Sigmoid colon (tissue), 7 donors: ENCODE results near the gene TTLL8. TPM values are rescaled to one million over a fixed set of nuclear protein-coding genes. Genes with fewer than 3 reads are reported as not detected.

Experiments used
- DNase-seq: peaks from one replicate; pipeline ENCODE4 v3.0.0-alpha.2; 2019
- H3K27ac ChIP-seq, 4 donors: fragments of 200-600 bp; sonication (generic); one replicate each; pipeline ENCODE4 v1.5.1; 2016 to 2019; ENCODE audit warnings: mild to moderate bottlenecking in 1 of 4
- H3K27me3 ChIP-seq, 3 donors: fragments of 200-600 bp; sonication (generic); one replicate each; pipeline ENCODE4 v1.5.1; 2019; ENCODE audit warnings: mild to moderate bottlenecking in 1 of 3
- H3K36me3 ChIP-seq, 4 donors: fragments of 200-600 bp; sonication (generic); one replicate each; pipeline ENCODE4 v1.5.1; 2016 to 2019
- H3K4me1 ChIP-seq, 4 donors: fragments of 200-600 bp; sonication (generic); one replicate each; pipeline ENCODE4 v1.5.1; 2017 to 2019
- H3K4me3 ChIP-seq, 4 donors: fragments of 200-600 bp; sonication (generic); one replicate each; pipeline ENCODE4 v1.5.1; 2017 to 2019; ENCODE audit warnings: mild to moderate bottlenecking in 2 of 4, moderate library complexity in 1 of 4
- H3K9me3 ChIP-seq, 4 donors: fragments of 200-600 bp in 3 of 4; sonication (generic) in 3 of 4; one replicate each; pipeline versions ENCODE4 v1.5.1 to v1.6.1; 2013 to 2019
- CTCF ChIP-seq, 4 experiments: fragments of 450-650 bp in 3 of 4; fragments of 200-600 bp in 1 of 4; IDR thresholded peaks; one replicate each; pipeline ENCODE4 v1.5.1; 2016 to 2019; ENCODE audit warnings: antibody characterized with exemption in 4 of 4, mild to moderate bottlenecking in 3 of 4, moderate library complexity in 2 of 4
- EP300 ChIP-seq, 4 donors: sonication (generic); formaldehyde crosslinking; IDR thresholded peaks; one replicate each; pipeline ENCODE4 v1.6.1; 2017; ENCODE audit warnings: antibody characterized with exemption in 4 of 4
- POLR2A ChIP-seq, 2 donors: fragments of 450-650 bp; IDR thresholded peaks; one replicate each; pipeline ENCODE4 v1.6.1; 2016; ENCODE audit warnings: antibody characterized with exemption in 2 of 2, mild to moderate bottlenecking in 2 of 2, moderate library complexity in 2 of 2
- POLR2AphosphoS5 ChIP-seq, 4 donors: sonication (generic); formaldehyde crosslinking; IDR thresholded peaks; one replicate each; pipeline ENCODE4 v1.6.1; 2017; ENCODE audit warnings: antibody characterized with exemption in 4 of 4
- WGBS, 2 donors: extraction: QIAGEN DNeasy Blood & Tissue Kit; methylation state at CpG; one replicate each; pipeline ENCODE4 v1.1.7; 2013; 5-methylcytosine and 5-hydroxymethylcytosine counted together
- intact Hi-C: fragments of 100-400 bp; cut with DNase I; formaldehyde crosslinking; loops from one replicate; pipeline ENCODE4 v1.15.1; 2023
- polyA plus RNA-seq, 3 donors: library from polyadenylated mRNA; stranded (reverse); fragments of 200-250 nt; gene quantifications; one replicate each; pipeline ENCODE4 v1.2.3, GENCODE V29; 2013
- total RNA-seq, 4 donors: library from RNA; depleted of rRNA; stranded (reverse); fragments of >200 nt; gene quantifications; one replicate each; pipeline ENCODE4 v1.1.0, GENCODE V29; 2016
- donor health status: healthy with polysubstance abuse.
- donor health status: Bipolar disorder and iron deficiency.
- donor health status: healthy.

Gene TTLL8
- total and polyA plus RNA-seq, 7 donors, result not detected

- 78 to 91% methylated on average over 49 of the region's 49 CpGs for WGBS, 2 donors
- TF ChIP-seq POLR2A (IDR thresholded peaks at IDR 0.05) (no peak), EP300 (IDR thresholded peaks at IDR 0.05) (no peak), CTCF (IDR thresholded peaks at IDR 0.05) (no peak)
- DNase-seq, result peak; percentile 62
- Histone ChIP-seq H3K4me3 (no peak overlapping the region), H3K27ac (no peak overlapping the region), H3K9me3 (no peaks in the 10 kb centered on the region), H3K36me3 (no peaks in the 10 kb centered on the region), H3K27me3 (peaks cover 0 to 50% (median 21%) of the 10 kb centered on the region in 3 donors), H3K4me1 (peaks cover 0 to 9% (median 6%) of the 10 kb centered on the region in 4 donors)
- intact Hi-C loops, result loop anchor here (5.0 kb wide), 1 partner anchor 264 kb away; no protein-coding TSS in a partner anchor
Observed at GRCh38 chr22:50031189-50032091, 26.7 kb downstream of the TTLL8 start.

DNA sequence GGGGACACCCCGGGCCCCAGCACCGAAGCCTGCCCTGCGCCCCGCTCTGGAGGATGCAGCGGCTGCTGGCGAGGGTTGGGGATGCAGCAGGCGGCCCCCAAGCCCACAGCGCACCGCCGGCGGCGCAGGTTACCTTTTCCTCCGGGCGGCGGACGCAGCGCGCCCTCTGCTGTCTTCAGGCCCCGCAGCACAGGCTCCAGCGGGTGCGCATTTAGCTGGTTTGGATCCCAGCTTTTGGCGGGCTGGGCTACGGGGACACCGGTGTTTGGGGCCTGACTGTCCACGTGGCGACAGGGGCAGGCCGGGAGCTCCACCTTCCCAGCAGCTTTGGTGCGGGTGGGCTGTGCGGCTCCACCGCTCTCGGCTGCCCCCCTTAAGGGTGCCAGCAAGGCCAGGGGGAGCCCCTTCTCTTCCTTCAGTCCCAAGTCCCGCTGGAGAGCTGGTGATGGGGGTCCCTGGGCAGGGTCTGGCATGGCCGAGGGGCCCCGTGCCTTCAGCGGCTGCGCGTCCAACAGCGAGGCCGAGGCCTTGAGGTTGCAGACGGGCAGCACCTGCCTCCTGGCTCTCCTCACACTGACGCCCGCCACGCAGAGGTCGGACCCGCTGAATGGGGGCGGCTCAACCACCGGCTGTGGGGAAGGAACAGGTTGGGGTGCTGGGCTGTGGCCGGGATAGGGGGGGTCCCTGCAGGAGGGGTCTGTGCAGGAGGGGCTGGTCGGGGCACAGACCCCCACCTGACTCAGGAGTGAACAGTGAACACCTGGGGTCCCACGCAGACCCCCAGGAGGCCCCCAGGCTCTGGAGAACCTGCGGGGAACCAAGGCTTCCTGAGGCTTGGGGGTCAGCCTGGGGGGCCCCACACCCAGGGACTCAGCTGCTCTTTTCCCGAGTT lies 27.6 kb downstream of the TTLL8 start:
- DNase-seq, result peak; percentile 84
- TF ChIP-seq CTCF (IDR thresholded peaks at IDR 0.05) (peak; percentile 69 to 84 (median 74)), POLR2A (IDR thresholded peaks at IDR 0.05) (no peak), EP300 (IDR thresholded peaks at IDR 0.05) (no peak), POLR2AphosphoS5 (IDR thresholded peaks at IDR 0.05) (no peak)
- Histone ChIP-seq H3K9me3 (no peaks in the 10 kb centered on the region), H3K27me3 (peaks cover 0 to 55% (median 21%) of the 10 kb centered on the region in 3 donors), H3K36me3 (no peaks in the 10 kb centered on the region), H3K4me3 (no peak overlapping the region), H3K27ac (no peak overlapping the region), H3K4me1 (peaks cover 0 to 9% (median 6%) of the 10 kb centered on the region in 4 donors)
- intact Hi-C loops, result loop anchor here (1.0 to 5.0 kb wide), 2 partner anchors 101 to 263 kb away; no protein-coding TSS in a partner anchor
- WGBS, 2 donors, result 20 to 21% methylated on average over 52 of the region's 52 CpGs

DNA sequence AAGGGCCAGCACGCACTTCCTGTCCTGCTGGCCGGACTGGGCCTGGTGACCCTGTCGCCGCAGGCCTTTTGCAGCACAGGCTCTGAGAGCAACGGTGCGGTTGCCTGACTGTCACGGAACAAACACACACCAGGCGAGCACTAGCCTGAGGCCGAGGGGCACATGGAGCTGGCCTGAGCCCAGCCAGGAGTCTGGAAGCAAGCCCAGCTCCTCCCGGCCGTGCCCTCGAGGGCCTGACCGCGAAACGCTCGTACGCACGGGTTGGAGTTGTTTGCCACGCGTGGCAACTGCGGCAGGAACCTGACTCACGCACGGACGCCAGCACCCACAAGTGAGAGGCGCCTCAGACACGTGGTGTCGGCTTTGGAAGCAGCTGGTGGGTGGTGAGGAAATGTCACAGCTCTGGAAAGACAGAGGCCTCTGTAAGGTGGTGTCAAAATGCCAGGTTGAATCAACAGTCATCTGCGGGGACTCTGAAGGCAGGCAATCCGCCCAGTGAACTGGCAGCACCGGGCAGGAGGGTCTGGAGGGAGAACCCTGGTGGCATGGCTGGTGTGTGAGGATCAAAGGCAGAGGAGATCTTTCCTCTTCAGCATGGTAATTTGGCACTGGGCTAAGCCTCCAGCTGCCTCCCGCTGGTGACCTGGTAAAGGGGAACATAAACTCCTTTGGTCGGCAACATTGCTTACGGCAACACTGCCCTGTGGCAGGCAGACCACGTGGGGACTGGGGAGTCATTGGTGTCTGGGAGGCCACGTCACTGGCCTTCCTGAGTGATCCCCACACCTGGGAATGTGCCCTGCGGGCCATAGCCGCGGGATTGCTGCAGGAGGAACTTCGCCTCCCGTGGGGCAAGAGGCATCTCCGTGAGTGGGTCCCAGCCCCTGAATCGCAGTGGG lies 30.2 kb downstream of the TTLL8 start:
- no peak overlapping the region for H3K27ac ChIP-seq
- intact Hi-C loops, result no loop called here
- 44 to 78% methylated on average over 42 of the region's 42 CpGs for WGBS, 2 donors
- DNase-seq, result peak; percentile 55
- TF ChIP-seq POLR2A (IDR thresholded peaks at IDR 0.05), result no peak
- no peak for TF ChIP-seq EP300 (IDR thresholded peaks at IDR 0.05)
- no peak for TF ChIP-seq CTCF (IDR thresholded peaks at IDR 0.05)
- TF ChIP-seq POLR2AphosphoS5 (IDR thresholded peaks at IDR 0.05), result no peak
- peaks cover 0 to 9% (median 6%) of the 10 kb centered on the region in 4 donors for H3K4me1 ChIP-seq
- H3K27me3 ChIP-seq, result peaks cover 0 to 57% (median 21%) of the 10 kb centered on the region in 3 donors
- H3K36me3 ChIP-seq, result no peaks in the 10 kb centered on the region
- H3K9me3 ChIP-seq, result no peaks in the 10 kb centered on the region
- no peak overlapping the region for H3K4me3 ChIP-seq

GRCh38 chr22:50025993-50026392 lies 32.1 kb downstream of the TTLL8 start:
- 57 to 79% methylated on average over 13 of the region's 13 CpGs for WGBS, 2 donors
- no peak overlapping the region for H3K4me3 ChIP-seq
- H3K9me3 ChIP-seq, result no peaks in the 10 kb centered on the region
- peaks cover 0 to 55% (median 21%) of the 10 kb centered on the region in 3 donors for H3K27me3 ChIP-seq
- no peak for DNase-seq
- peaks cover 0 to 9% (median 6%) of the 10 kb centered on the region in 4 donors for H3K4me1 ChIP-seq
- H3K36me3 ChIP-seq, result no peaks in the 10 kb centered on the region
- intact Hi-C loops, result no loop called here
- H3K27ac ChIP-seq, result no peak overlapping the region
- TF ChIP-seq POLR2AphosphoS5 (IDR thresholded peaks at IDR 0.05), result no peak
- no peak for TF ChIP-seq CTCF (IDR thresholded peaks at IDR 0.05)
- no peak for TF ChIP-seq POLR2A (IDR thresholded peaks at IDR 0.05)
- TF ChIP-seq EP300 (IDR thresholded peaks at IDR 0.05), result no peak
